Measurements from ENCODE around the gene IGF2BP2. TPM values are rescaled to one million over a fixed set of nuclear protein-coding genes. Genes with fewer than 3 reads are reported as not detected.

IGF2BP2 gene
- 62.6 TPM for total RNA-seq

GRCh38 chr3:185825006-185825638 lies at the start of gene IGF2BP2:
Gene IGF2BP2, minus strand, starts transcription at chr3:185825042. Its CDS starts 82 bp downstream, at chr3:185824960.

Small RNA genes lying within 50 kb of the gene (small RNA-seq; reads per million reads assigned to genes)
- gene AC133473.1 (ENCODE audit: low replicate concordance) (not detected), gene MIR548AQ (ENCODE audit: low replicate concordance) (not detected)

Other genes starting within 250 kb of the IGF2BP2 start
- gene SENP2, start 238.7 kb downstream of the IGF2BP2 start, total RNA-seq: 47.9 TPM
- 258 TPM for gene TRA2B, start 113.0 kb upstream of the IGF2BP2 start, total RNA-seq